ACC112 (cell line): ENCODE data around the gene CEL.
"Not testable (repeated sequence)": the region's sequence is repeated elsewhere in the genome, so short reads cannot be mapped to it uniquely, and the experiment has no call there.

Source experiments
- H2AFZ ChIP-seq: fragments of 200-600 bp; sonication (generic); one replicate; pipeline ENCODE4 v1.6.0; 2017; ENCODE audit warnings: antibody characterized with exemption, low read length; ENCODE audit not compliant: unreplicated experiment
- H3K27ac ChIP-seq: fragments of 200-600 bp; sonication (generic); 2 replicates; pipeline ENCODE4 v1.5.1; 2014; ENCODE audit warnings: low read depth, mild to moderate bottlenecking, antibody characterized with exemption, low read length, moderate library complexity
- H3K27me3 ChIP-seq: fragments of 200-600 bp; sonication (generic); 2 replicates; pipeline ENCODE4 v1.6.1; 2014; ENCODE audit warnings: mild to moderate bottlenecking, antibody characterized with exemption, low read length, moderate library complexity, mixed read lengths; ENCODE audit not compliant: insufficient read depth
- H3K36me3 ChIP-seq: fragments of 200-600 bp; sonication (generic); 2 replicates; pipeline ENCODE4 v1.6.1; 2016; ENCODE audit warnings: mild to moderate bottlenecking, antibody characterized with exemption, low read length, moderate library complexity, mixed read lengths; ENCODE audit not compliant: insufficient read depth
- H3K4me1 ChIP-seq: fragments of 200-600 bp; sonication (generic); one replicate; pipeline ENCODE4 v1.6.1; 2016; ENCODE audit warnings: low read length, mixed read lengths; ENCODE audit not compliant: insufficient read depth, unreplicated experiment, control insufficient read depth
- H3K4me3 ChIP-seq: fragments of 200-600 bp; sonication (generic); 2 replicates; pipeline ENCODE4 v1.5.1; 2014; ENCODE audit warnings: mild to moderate bottlenecking, low read depth, low read length
- H3K79me2 ChIP-seq: fragments of 200-600 bp; sonication (generic); one replicate; pipeline ENCODE4 v1.6.0; 2016; ENCODE audit warnings: low read length; ENCODE audit not compliant: control insufficient read depth, unreplicated experiment, insufficient read depth

Gene CEL

GRCh38 chr9:133032171-133032570 is 29.6 kb upstream of the CEL start:
- peaks cover 74% of the 10 kb centered on the region for H3K79me2 ChIP-seq
- no peak overlapping the region for H2AFZ ChIP-seq
- no peaks in the 10 kb centered on the region for H3K27me3 ChIP-seq
- peaks cover 4% of the 10 kb centered on the region for H3K4me1 ChIP-seq
- peak overlapping the region; percentile 97 for H3K4me3 ChIP-seq
- no peak overlapping the region for H3K27ac ChIP-seq
- peaks cover 21% of the 10 kb centered on the region for H3K36me3 ChIP-seq

- H2AFZ ChIP-seq: no peak overlapping the region
- H3K4me1 ChIP-seq: peaks cover 4% of the 10 kb centered on the region
- no peaks in the 10 kb centered on the region for H3K27me3 ChIP-seq
- H3K36me3 ChIP-seq: peaks cover 21% of the 10 kb centered on the region
- no peak overlapping the region for H3K27ac ChIP-seq
- peaks cover 81% of the 10 kb centered on the region for H3K79me2 ChIP-seq
- H3K4me3 ChIP-seq: no peak overlapping the region
These were observed 26.1 kb upstream of the CEL start for GRCh38 chr9:133035669-133036068.

GRCh38 chr9:133037775-133038515 is 23.8 kb upstream of the CEL start:
- H3K36me3 ChIP-seq: peaks cover 15% of the 10 kb centered on the region
- H3K79me2 ChIP-seq: peaks cover 59% of the 10 kb centered on the region
- H3K27me3 ChIP-seq: no peaks in the 10 kb centered on the region
- no peaks in the 10 kb centered on the region for H3K4me1 ChIP-seq
- no peak overlapping the region for H3K4me3 ChIP-seq
- no peak overlapping the region for H2AFZ ChIP-seq
- H3K27ac ChIP-seq: no peak overlapping the region

- H3K4me1 ChIP-seq, H3K27me3 ChIP-seq, H3K4me3 ChIP-seq, H2AFZ ChIP-seq, H3K36me3 ChIP-seq, H3K27ac ChIP-seq: not testable (repeated sequence)
- peaks cover 29% of the 10 kb centered on the region for H3K79me2 ChIP-seq
These were observed 20.8 kb upstream of the CEL start for GRCh38 chr9:133040892-133041479.

GRCh38 chr9:133041958-133042357 is 19.8 kb upstream of the CEL start:
- no peaks in the 10 kb centered on the region for H3K36me3 ChIP-seq
- no peaks in the 10 kb centered on the region for H3K4me1 ChIP-seq
- H3K4me3 ChIP-seq: no peak overlapping the region
- no peak overlapping the region for H3K27ac ChIP-seq
- H3K27me3 ChIP-seq: no peaks in the 10 kb centered on the region
- peaks cover 19% of the 10 kb centered on the region for H3K79me2 ChIP-seq
- no peak overlapping the region for H2AFZ ChIP-seq

GRCh38 chr9:133042676-133043075 is 19.1 kb upstream of the CEL start:
- H3K4me1 ChIP-seq: no peaks in the 10 kb centered on the region
- H3K27ac ChIP-seq: no peak overlapping the region
- no peaks in the 10 kb centered on the region for H3K27me3 ChIP-seq
- no peak overlapping the region for H2AFZ ChIP-seq
- peaks cover 14% of the 10 kb centered on the region for H3K79me2 ChIP-seq
- no peak overlapping the region for H3K4me3 ChIP-seq
- H3K36me3 ChIP-seq: no peaks in the 10 kb centered on the region

- H3K27ac ChIP-seq: no peak overlapping the region
- no peak overlapping the region for H2AFZ ChIP-seq
- H3K4me3 ChIP-seq: no peak overlapping the region
- peaks cover 9% of the 10 kb centered on the region for H3K79me2 ChIP-seq
- H3K36me3 ChIP-seq: no peaks in the 10 kb centered on the region
- H3K4me1 ChIP-seq: no peaks in the 10 kb centered on the region
- H3K27me3 ChIP-seq: no peaks in the 10 kb centered on the region
These were observed 18.2 kb upstream of the CEL start for GRCh38 chr9:133043449-133044035.

- H3K27me3 ChIP-seq: no peaks in the 10 kb centered on the region
- H3K4me3 ChIP-seq: no peak overlapping the region
- no peak overlapping the region for H2AFZ ChIP-seq
- no peaks in the 10 kb centered on the region; the same call in 1 of the 2 replicates for H3K36me3 ChIP-seq
- no peaks in the 10 kb centered on the region for H3K4me1 ChIP-seq
- H3K79me2 ChIP-seq: peaks cover 4% of the 10 kb centered on the region
- H3K27ac ChIP-seq: no peak overlapping the region
These were observed 17.7 kb upstream of the CEL start for GRCh38 chr9:133044125-133044524.

GRCh38 chr9:133044661-133045060 is 17.1 kb upstream of the CEL start:
- Histone ChIP-seq H3K4me3 (no peak overlapping the region), H3K27me3 (no peaks in the 10 kb centered on the region), H3K27ac (no peak overlapping the region), H3K79me2 (peaks cover under 1% of the 10 kb centered on the region), H3K36me3 (no peaks in the 10 kb centered on the region; the same call in 1 of the 2 replicates), H2AFZ (no peak overlapping the region), H3K4me1 (no peaks in the 10 kb centered on the region)

GRCh38 chr9:133045132-133045531 is 16.6 kb upstream of the CEL start:
- H2AFZ ChIP-seq: no peak overlapping the region
- no peaks in the 10 kb centered on the region for H3K27me3 ChIP-seq
- no peak overlapping the region for H3K4me3 ChIP-seq
- no peak overlapping the region for H3K27ac ChIP-seq
- no peaks in the 10 kb centered on the region; the same call in 1 of the 2 replicates for H3K36me3 ChIP-seq
- H3K4me1 ChIP-seq: no peaks in the 10 kb centered on the region
- no peaks in the 10 kb centered on the region for H3K79me2 ChIP-seq
